Germinal center (tissue), 1 donor: Measurements from ENCODE around the gene LRCH1.
"Not testable (repeated sequence)": the region's sequence is repeated elsewhere in the genome, so short reads cannot be mapped to it uniquely, and the experiment has no call there.

Experiments
- DNase-seq: peaks from one replicate; pipeline ENCODE4 v3.0.0; 2012; ENCODE audit warnings: mixed read lengths, low spot score

Gene LRCH1, protein sequence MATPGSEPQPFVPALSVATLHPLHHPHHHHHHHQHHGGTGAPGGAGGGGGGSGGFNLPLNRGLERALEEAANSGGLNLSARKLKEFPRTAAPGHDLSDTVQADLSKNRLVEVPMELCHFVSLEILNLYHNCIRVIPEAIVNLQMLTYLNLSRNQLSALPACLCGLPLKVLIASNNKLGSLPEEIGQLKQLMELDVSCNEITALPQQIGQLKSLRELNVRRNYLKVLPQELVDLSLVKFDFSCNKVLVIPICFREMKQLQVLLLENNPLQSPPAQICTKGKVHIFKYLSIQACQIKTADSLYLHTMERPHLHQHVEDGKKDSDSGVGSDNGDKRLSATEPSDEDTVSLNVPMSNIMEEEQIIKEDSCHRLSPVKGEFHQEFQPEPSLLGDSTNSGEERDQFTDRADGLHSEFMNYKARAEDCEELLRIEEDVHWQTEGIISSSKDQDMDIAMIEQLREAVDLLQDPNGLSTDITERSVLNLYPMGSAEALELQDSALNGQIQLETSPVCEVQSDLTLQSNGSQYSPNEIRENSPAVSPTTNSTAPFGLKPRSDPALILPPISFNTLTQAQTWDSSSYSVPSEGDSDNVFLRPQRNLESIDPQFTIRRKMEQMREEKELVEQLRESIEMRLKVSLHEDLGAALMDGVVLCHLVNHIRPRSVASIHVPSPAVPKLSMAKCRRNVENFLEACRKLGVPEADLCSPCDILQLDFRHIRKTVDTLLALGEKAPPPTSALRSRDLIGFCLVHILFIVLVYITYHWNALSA

DNA sequence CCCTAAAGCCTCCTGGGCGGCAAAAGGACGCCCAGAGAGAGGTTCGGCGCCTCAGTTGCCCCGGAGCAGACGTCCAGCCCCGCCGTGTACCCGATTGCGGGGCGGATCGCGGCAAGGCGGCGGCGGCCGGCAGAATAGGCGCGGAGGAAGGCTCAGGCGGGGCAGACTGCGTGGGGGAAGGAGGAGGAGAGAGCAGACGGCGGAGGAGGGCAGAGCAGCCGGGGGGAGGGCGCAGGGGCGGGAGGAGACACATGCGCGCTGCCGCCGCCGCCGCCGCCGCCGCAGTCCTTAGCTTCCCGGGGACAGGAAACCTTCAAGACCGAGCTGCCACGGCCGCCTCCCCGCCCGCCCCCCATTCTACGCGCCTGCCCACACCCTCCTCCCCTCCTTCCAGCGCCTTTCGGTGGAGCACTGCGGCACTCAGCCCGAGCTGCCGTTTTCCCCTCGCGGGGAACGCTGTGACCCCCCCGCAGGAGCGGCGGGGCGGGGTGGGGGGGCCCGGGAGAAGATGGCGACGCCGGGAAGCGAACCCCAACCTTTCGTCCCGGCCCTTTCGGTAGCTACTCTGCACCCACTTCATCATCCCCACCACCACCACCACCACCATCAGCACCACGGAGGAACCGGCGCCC, at the start of gene LRCH1:
LRCH1 (plus strand) TSS at position 282 of the 632 bp plus-strand sequence; CDS start at position 509, 227 bp downstream.
- DNase-seq = peak; percentile 92

DNA sequence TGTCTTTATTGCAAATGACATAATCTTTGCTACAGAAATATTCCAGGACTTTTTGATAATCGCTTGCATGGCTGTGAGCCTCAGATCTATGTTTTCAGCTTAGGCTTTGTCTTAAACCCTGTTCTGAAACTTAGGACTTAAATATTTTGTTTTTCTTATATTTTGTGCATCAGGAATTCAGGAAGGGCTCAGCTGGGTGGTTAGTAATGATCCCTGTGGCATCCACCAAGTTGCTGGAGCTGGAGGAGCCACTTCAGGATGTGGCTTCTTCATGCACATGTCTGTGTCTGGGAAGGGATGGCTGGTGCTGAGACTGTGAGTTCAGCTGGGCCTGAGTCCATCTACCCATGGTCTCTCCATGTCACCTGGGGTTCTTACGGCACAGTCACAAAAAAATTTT, 48.9 kb upstream of the LRCH1 start:
- no peak for DNase-seq

DNA sequence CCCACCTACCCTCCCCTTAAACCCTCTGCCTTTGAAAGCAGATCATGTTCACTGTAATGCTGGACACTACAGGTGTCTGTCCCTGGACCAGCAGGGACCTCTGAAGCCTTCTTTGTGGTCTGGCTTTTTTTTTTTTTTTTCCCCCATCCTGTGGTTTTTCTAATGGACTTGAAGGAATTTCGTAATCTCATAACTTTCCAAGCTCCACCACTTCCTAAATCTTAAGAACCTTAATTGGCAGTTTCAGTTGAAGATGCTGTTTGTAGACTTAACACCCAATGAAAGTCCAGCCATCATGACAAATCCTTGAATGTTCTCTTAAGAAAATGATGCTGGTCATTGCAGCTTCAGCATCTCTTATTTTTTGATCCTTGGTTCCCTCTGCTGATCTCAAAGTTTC, 45.0 kb upstream of the LRCH1 start:
- no peak for DNase-seq

DNA sequence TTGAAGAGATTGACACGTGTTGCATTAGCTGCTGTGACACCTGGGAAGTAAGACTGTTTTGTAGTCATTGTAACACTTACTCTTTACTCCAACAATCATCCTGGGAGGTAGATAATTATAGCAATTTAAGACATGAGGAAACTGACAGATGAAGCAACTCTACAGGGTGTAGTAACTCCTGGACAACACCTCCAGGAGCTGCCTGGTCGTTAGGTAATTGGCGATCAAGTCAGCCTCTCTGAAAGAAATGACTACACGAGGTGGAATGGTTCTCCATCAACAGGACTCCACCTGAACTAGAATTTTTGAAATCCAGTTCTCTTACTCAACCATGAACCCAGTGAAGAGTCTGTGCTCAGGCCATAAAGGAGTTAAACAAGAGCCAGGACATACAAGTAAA, 43.0 kb upstream of the LRCH1 start:
- no peak for DNase-seq

DNA sequence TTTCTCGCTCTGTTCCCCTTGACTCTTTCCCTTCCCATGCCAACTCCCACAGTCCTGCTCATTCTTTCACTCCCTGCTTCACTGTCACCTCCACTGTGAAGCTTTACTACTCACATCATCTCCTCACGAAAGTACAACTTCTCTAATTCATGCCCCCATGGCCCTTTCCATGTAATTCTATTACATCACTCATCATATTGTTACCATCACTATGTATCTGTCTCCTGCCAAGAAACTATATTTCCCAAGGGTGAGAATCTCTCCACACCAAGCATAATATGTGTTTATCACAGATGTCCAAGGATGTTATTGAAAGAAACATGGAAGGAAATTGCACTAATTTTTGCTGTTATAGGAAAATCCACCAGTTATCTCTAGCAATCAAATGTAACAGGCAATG, 37.2 kb upstream of the LRCH1 start:
- no peak for DNase-seq

DNA sequence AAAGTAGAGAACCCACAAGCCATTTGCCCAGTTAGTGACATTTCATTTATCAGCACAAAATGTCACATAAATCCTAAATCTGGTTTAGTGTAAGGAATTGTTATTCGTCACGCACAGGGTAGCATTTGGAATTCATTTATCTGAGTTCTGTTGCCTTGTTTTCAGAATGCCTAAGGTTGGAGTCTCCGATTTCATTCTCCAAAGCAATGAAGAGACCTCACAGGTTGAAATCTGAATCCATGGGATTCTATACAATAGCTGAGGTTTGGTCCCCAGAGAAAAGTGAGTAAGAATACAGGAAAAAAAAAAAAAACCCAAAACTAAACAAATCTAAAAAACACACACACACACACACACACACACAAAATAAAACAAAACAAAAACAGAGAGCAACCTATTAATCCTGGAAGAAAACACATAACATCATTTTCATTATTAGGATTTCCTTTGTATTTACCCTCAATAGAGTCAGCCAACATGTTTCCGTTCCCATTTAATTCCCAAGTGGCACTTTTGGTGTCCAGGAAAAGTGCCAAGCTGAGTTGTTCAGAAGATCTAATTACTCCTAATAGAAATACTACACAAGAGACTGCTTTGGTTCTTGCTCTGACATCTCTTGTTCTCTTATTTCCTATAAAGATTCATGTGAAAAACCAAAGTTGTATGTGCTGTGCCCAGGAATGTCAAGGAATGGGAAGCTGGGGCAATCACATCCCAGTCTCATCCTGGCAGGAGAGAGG, 36.2 kb upstream of the LRCH1 start:
- DNase-seq = no peak

DNA sequence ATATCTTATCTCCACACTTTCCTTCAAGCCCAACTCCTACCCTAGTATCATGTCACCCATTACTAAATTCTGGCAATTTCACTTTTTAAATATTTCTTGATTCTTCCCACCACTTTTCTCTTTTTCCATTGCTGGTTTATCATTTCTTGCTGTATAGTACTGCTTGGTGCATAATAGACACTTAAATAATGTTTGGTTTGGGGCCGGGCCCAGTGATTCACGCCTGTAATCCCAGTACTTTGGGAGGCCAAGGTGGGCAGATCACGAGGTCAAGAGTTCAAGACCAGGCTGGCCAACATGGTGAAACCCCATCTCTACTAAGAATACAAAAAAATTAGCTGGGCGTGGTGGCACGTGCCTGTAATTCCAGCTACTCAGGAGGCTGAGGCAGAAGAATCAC, 35.2 kb upstream of the LRCH1 start:
- DNase-seq = not testable (repeated sequence)

DNA sequence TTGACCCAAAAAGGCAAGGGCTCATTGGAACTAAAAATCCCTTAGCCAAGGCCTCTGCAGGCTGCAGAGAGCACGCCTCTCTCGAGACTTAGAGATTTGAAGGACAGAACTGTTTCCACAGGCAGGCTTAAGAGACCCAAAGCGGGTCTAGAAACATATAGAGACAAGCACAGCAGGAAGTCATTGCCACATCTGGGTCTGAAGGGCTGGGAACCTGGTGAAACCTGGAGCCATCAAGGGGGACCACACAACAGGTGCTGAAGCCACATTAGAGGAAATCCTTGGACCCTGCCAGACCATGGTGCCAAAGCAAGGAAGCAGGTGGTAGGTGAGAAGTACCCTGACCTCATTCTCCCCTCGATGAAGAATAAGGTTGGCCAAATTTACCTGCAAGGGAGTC, 33.8 kb upstream of the LRCH1 start:
- DNase-seq = no peak

DNA sequence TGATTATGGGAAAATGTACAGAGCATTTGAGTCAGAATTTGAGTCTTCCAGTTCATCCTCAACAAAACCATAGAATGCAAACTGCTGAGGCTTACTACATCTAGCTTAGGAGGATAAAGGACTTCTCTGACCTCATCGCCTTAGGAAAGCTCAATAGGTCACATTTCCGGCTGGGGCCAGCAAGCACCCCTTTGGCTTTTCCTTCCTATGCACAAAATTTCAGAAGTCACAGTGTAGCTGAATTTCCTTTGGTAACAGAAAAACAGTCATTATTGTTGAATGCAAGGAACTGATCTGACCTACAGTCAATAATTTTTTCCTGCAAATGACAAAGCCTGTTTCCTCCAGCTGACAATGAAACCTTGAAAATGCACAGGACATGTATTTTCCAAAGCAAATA, 32.8 kb upstream of the LRCH1 start:
- DNase-seq = no peak

DNA sequence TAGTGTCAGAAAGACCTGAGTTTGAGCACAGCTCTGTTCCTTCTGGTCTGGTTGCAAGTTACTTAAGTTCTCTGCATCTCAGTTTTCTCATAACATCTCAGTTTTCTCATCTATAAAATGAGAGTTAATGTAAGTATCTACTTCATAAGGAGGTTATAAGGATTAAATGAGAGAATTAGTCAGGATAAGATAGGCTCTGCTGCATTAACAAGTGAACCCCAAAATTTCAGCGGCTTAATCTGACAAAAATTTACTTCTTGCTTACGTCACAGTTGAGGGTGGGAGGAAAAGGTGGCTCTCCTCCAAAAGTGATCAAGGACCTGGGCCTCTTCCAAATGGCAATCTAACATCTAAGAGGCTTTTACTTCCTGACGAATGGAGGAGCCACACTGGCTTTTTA, 31.5 kb upstream of the LRCH1 start:
- DNase-seq = no peak

DNA sequence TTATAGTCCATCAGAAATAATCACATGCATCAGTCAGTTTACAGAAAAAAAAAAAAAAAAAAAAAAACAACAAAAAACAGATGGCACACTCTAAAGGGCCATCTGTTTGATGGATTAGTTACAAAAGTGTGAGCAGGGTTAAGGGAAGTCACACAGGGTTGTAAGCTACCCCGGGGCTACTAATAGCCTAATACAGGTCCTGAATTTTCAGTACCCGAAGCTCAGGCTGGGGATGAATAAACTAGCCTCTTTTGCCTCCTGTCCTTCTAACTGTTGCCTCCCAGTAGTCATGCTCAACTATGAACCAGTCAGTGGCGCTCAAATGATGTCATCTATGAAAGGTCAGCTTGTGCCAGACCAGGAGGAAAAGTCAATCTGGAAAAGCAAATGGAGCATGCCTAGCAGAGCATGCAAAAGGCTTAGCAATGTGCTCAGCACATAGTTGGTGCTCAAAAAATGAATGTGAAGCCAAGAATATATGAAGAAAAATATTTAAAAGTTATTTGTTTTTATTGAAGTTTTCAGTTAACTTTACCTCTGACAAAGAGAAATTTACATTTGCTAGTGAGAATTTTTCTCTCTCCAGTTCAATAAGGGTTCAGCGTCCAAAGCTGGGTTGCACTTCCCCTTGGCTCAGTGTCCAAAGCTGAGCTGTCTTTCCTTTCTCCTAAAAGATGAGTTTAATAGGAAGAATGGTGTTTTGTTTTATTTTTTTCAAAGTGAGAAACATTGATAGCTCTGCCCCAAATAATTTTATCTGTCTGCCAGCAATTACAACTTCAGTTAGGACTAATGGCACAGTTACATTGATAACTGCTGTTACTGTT, 30.8 kb upstream of the LRCH1 start:
- no peak for DNase-seq

DNA sequence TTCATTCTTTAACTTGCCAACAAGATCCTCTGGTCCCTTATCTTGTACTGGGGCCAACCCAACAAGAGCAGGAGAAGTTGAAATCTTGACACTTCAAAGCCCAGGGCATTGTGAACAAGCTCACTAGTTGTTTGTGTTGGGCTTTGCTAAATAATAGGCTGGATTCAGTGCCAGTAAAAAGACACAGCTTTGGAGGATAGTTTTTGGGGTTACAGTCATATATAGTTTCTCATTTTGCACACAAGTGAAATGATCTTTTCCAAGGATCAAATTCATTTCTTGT, 30.3 kb upstream of the LRCH1 start:
- no peak for DNase-seq

DNA sequence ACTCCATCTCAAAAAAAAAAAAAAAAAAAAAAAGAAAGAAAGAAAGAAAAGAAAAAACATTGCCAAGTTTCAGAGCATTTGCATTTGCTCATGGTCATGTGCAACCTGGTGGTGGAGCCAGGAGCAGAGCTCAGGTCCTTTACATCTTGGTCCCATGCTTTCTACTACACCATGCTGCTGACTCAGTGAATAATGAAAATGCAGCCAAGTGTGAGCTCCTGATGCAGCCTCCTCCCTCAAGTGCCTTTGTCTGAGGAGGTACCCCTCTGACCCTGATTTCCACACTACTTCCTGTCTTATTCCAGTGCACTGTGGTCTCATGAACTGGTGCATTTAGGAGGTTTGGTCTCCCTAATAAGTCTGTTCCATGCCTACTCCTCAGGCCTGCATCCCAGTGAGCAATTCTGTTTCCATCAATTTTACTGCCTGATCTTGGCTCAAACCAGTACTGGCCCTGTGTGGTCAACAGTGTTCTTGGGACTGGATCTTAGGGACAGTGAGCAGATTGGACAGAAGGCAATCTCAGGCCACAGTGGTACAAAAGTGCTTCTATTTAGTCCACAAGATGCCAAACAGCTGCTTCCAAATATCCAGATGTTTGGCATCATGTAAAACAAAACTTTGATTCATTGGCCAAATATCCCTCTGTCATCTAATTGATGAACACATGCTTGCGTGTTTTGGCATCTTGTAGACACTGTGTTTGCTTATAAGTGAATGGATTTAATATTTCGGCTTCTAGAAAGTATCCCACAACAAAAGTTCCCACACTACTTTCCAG, 28.8 kb upstream of the LRCH1 start:
- no peak for DNase-seq

DNA sequence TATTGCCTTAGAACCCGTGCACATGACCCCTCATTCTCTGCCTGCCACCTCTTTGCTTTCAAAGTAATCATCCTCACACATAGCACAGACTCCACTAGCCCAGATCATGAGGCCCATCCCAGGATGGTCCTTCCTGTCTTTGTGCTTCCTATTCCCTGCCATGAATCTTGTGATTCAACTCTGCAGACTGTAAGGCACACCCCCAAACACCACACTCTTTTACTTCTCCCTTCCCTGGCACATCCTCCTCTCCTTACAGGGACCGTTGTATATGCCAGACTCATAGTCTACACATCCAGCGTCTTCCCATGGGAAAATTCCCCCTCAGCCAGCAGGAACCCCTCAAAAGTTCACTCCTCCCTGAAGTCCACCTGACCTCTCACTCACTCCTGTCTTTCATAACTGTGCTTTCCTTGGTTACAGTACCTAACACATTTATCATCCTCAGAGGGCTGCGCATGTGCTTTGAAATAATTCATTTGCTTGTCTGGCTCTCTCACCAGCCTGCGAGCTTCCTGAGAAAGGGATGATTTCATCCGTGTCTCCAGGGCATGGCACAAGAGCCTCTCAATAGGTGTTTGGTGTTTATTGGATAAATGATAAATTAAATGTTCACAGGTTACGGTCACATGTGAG, 26.8 kb upstream of the LRCH1 start:
- no peak for DNase-seq

DNA sequence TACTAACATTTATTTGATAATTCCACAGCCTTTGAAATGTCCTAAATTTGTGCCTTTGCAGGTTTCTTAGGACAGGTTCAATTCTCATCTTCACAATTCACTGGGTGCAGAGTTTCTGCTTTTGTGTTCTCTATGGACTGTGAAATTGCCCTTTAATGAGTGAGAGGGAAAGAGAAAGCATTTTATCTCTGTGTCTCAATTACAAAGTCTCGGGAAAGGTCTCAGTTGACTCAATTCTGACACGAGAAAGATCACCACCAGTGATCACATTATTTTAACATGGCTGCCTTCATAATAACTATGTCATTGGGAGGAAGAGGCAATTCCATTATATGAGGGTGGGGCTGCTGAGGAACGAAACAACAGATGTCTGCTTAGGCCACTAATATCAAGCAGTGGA, 26.2 kb upstream of the LRCH1 start:
- no peak for DNase-seq

DNA sequence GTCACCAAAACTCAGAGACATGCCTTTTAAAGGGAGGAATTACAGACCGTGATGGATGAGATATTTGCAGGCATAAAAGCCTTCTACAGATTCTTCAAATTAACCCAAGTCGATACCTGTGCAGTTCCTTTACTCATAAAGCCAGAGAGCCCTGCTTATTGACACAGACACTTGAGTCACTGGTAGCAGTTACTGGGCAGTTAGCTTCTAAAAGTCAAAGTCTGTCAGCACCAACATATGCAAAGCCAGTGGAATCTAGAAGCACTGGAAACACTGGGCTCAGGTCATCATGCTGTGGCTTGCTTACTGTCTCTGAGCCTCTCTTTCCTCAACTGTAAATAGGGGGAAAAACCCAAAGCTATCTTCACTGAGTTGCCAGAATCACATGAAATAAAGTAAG, 25.7 kb upstream of the LRCH1 start:
- no peak for DNase-seq

DNA sequence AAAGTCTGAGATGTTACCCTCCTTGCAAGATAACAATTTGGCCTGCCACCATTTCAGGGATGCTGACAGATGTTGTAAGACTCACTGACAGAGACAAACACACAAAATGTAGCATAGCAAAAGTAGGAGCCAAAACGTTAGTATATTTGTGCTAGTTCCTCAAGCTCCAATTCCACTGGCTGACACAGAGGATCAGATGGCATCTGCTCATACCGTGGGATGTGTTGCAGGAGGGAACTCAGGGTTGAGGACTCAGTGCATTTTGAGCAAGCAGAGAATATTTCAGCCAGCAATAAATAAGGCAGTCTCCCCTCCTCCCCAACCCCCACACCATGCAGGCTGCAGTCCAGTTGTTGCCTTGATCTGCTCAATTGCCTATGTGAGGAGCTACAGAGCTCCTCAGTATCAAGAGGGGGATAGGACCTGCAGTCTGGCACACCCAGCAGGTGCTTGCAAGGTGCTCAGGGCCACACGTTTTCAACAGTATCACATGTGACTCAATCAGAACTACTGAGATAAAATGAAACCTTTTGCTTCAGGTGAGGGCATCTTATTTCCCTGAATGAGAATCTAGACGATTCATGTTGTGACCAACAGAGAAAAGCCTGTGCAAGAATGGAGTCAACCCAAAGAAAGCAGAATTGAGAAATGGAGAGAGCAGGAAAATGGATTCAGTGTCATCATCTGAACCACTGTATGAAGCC, 23.6 kb upstream of the LRCH1 start:
- DNase-seq = no peak

DNA sequence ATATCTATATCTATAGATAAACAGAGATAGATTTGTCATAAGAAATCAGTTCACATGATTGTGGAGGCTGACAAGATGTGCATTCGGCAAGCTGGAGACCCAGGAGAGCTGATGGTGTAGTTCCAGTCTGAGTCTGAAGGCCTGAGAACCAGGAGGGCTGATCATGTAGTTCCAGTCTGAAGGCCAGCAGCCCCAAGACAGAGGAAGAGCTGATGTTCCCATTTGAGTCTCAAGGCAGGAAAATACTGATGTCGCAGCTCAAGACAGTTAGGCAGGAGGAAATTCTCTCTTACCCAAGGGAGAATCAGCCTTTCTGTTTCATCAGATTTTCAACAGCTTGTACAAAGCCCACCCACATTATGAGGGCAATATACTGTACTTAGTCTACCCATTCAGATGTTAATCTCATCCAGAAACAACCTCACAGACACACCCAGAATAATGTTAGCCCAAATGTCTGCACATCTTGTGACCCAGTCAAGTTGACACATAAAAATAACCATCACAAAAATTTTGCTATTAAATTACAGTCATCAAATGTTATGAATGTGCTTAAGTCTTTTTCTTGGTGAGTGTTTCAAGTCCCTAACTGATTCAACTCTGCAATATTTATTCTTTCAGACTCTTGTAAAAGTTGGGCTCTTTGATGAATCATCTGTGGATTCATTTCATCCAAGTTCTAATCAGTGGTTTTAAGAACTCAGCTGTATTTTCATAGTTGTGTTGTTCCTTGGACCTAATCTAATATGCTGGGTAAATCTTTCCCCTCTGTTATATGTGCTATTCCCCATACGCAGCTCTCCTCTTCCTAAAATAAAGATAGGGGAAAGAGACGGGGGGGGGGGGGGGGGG, 22.7 kb upstream of the LRCH1 start:
- no peak for DNase-seq

DNA sequence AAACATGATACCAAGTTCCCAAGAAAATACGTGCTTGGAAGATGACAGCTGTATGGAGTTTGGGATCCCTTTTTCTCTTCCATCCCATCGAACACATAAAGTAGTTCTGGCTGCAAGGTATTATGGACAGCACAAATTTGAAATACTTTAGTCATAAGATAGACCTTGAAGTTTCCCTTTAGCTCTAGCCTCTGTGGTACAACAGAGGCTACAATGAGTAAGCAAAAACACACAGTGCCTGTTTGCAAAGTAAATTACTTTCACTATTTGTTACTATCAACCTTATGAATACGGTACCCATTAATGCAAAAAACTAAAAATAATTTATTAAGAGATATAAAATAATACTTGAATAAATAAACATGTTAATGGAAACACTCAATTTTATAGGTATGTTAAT, 21.0 kb upstream of the LRCH1 start:
- DNase-seq = no peak
